ENCODE results near the gene PPP1R15A. TPM values are rescaled to one million over a fixed set of nuclear protein-coding genes. Genes with fewer than 3 reads are reported as not detected.
A peak's percentile ranks its signal among the peaks of the same experiment; 100 is the strongest.
"Not testable (repeated sequence)": the region's sequence is repeated elsewhere in the genome, so short reads cannot be mapped to it uniquely, and the experiment has no call there.

The PPP1R15A gene
- total RNA-seq, 4 donors from 2014 or later, result 40.3 to 98.7 (median 64.4) TPM

- 45% methylated on average over 2 of the region's 2 CpGs for WGBS
- intact Hi-C loops (cut with DNase I), result loop anchor here (2.0 to 10.0 kb wide), 2 partner anchors 54 to 198 kb away; partner anchors contain the start of gene CA11
- DNase-seq (ENCODE audit: extremely low spot score), result no peak
These were observed 29.4 kb upstream of the PPP1R15A start for GRCh38 chr19:48842789-48843162.

GRCh38 chr19:48844472-48844871 lies 27.7 kb upstream of the PPP1R15A start:
- Histone ChIP-seq H3K27me3 (no peaks in the 10 kb centered on the region), H3K4me1 (no peaks in the 10 kb centered on the region), H3K9me3 (no peaks in the 10 kb centered on the region), H3K36me3 (peaks cover 7 to 55% (median 34%) of the 10 kb centered on the region in 4 donors), H3K4me3 (no peak overlapping the region), H3K27ac (replicated peaks in 1 of 4) (no peak overlapping the region)
- 80% methylated on average over 2 of the region's 2 CpGs for WGBS
- intact Hi-C loops (cut with DNase I), result loop anchor here (10.0 kb wide), 1 partner anchor 200 kb away; the partner anchor contains the start of gene CA11
- TF ChIP-seq CTCF (IDR thresholded peaks at IDR 0.05), result no peak
- no peak for TF ChIP-seq POLR2AphosphoS5 (IDR thresholded peaks at IDR 0.05)
- TF ChIP-seq EP300 (IDR thresholded peaks at IDR 0.05), result no peak
- TF ChIP-seq POLR2A (IDR thresholded peaks at IDR 0.05; ENCODE audit: low read depth), result no peak
- no peak for DNase-seq (ENCODE audit: extremely low spot score)

More at GRCh38 chr19:48842789-48843162, 29.4 kb upstream of the PPP1R15A start:
- TF ChIP-seq POLR2A (IDR thresholded peaks at IDR 0.05; ENCODE audit: low read depth), result no peak
- TF ChIP-seq CTCF (IDR thresholded peaks at IDR 0.05), result peak; percentile 75 to 79 (median 77)
- no peak for TF ChIP-seq POLR2AphosphoS5 (IDR thresholded peaks at IDR 0.05)
- TF ChIP-seq EP300 (IDR thresholded peaks at IDR 0.05), result no peak
- Histone ChIP-seq H3K36me3 (peaks cover 7 to 58% (median 33%) of the 10 kb centered on the region in 4 donors), H3K9me3 (no peaks in the 10 kb centered on the region), H3K27ac (replicated peaks in 1 of 4) (no peak overlapping the region), H3K27me3 (no peaks in the 10 kb centered on the region), H3K4me3 (no peak overlapping the region), H3K4me1 (no peaks in the 10 kb centered on the region)

- intact Hi-C loops (cut with DNase I), result loop anchor here (10.0 kb wide), 1 partner anchor 201 kb away; the partner anchor contains the start of gene CA11
- WGBS, result 96% methylated on average over 13 of the region's 15 CpGs
These were observed 26.8 kb upstream of the PPP1R15A start for GRCh38 chr19:48845384-48845783.

GRCh38 chr19:48846659-48847058 lies 25.6 kb upstream of the PPP1R15A start:
- H3K27me3 ChIP-seq; DNase-seq (ENCODE audit: extremely low spot score); H3K4me1 ChIP-seq; H3K4me3 ChIP-seq; H3K9me3 ChIP-seq; H3K27ac ChIP-seq (replicated peaks in 1 of 4): not testable (repeated sequence)
- H3K36me3 ChIP-seq, result peaks cover 7 to 49% (median 27%) of the 10 kb centered on the region in 4 donors
- intact Hi-C loops (cut with DNase I), result loop anchor here (10.0 kb wide), 1 partner anchor 202 kb away; the partner anchor contains the start of gene CA11
- 94% methylated on average over 3 of the region's 3 CpGs for WGBS

More at GRCh38 chr19:48845384-48845783, 26.8 kb upstream of the PPP1R15A start:
- Histone ChIP-seq H3K4me1 (no peaks in the 10 kb centered on the region), H3K27ac (replicated peaks in 1 of 4) (no peak overlapping the region), H3K9me3 (no peaks in the 10 kb centered on the region), H3K4me3 (no peak overlapping the region), H3K36me3 (peaks cover 7 to 57% (median 30%) of the 10 kb centered on the region in 4 donors), H3K27me3 (no peaks in the 10 kb centered on the region)
- DNase-seq (ENCODE audit: extremely low spot score), result no peak
- TF ChIP-seq EP300 (IDR thresholded peaks at IDR 0.05) (no peak), CTCF (IDR thresholded peaks at IDR 0.05) (no peak), POLR2AphosphoS5 (IDR thresholded peaks at IDR 0.05) (no peak), POLR2A (IDR thresholded peaks at IDR 0.05; ENCODE audit: low read depth) (no peak)

- H3K9me3 ChIP-seq, result no peaks in the 10 kb centered on the region
- H3K4me1 ChIP-seq, result no peaks in the 10 kb centered on the region
- intact Hi-C loops (cut with DNase I), result no loop called here
- TF ChIP-seq POLR2AphosphoS5 (IDR thresholded peaks at IDR 0.05), result no peak
- TF ChIP-seq EP300 (IDR thresholded peaks at IDR 0.05), result no peak
- no peak for TF ChIP-seq POLR2A (IDR thresholded peaks at IDR 0.05; ENCODE audit: low read depth)
- TF ChIP-seq CTCF (IDR thresholded peaks at IDR 0.05), result no peak
- no peaks in the 10 kb centered on the region for H3K27me3 ChIP-seq
- H3K4me3 ChIP-seq, result no peak overlapping the region
- H3K36me3 ChIP-seq, result peaks cover 0 to 30% (median 14%) of the 10 kb centered on the region in 4 donors
- no peak overlapping the region for H3K27ac ChIP-seq (replicated peaks in 1 of 4)
- WGBS, result 93% methylated on average over 4 of the region's 4 CpGs
- DNase-seq (ENCODE audit: extremely low spot score), result no peak
These were observed 19.9 kb upstream of the PPP1R15A start for GRCh38 chr19:48852292-48852691.

Measured in esophagus muscularis mucosa (tissue), 4 donors.